Measurements from ENCODE around the gene MAP2K1.

Gene MAP2K1

GRCh38 chr15:66394472-66394871 is 7.8 kb downstream of the MAP2K1 start:
- DNase-seq (ENCODE audit: low read depth): no peak

GRCh38 chr15:66394915-66395314 is 8.2 kb downstream of the MAP2K1 start:
- DNase-seq (ENCODE audit: low read depth): no peak

GRCh38 chr15:66399276-66399675 is 12.6 kb downstream of the MAP2K1 start:
- DNase-seq (ENCODE audit: low read depth): no peak

GRCh38 chr15:66400351-66400774 is 13.7 kb downstream of the MAP2K1 start:
- DNase-seq (ENCODE audit: low read depth): peak; percentile 65

GRCh38 chr15:66401130-66402021 is 14.7 kb downstream of the MAP2K1 start:
- peak; percentile 45 for DNase-seq (ENCODE audit: low read depth)

GRCh38 chr15:66402761-66403284 is 16.1 kb downstream of the MAP2K1 start:
- no peak for DNase-seq (ENCODE audit: low read depth)

- DNase-seq (ENCODE audit: low read depth): no peak
Observed at GRCh38 chr15:66403323-66403722, 16.6 kb downstream of the MAP2K1 start.

GRCh38 chr15:66404122-66404521 is 17.4 kb downstream of the MAP2K1 start:
- no peak for DNase-seq (ENCODE audit: low read depth)

- no peak for DNase-seq (ENCODE audit: low read depth)
Observed at GRCh38 chr15:66404532-66404931, 17.8 kb downstream of the MAP2K1 start.

- DNase-seq (ENCODE audit: low read depth): no peak
Observed at GRCh38 chr15:66405007-66405406, 18.3 kb downstream of the MAP2K1 start.

GRCh38 chr15:66405615-66406014 is 18.9 kb downstream of the MAP2K1 start:
- no peak for DNase-seq (ENCODE audit: low read depth)

- no peak for DNase-seq (ENCODE audit: low read depth)
Observed at GRCh38 chr15:66408254-66408653, 21.5 kb downstream of the MAP2K1 start.

- no peak for DNase-seq (ENCODE audit: low read depth)
Observed at GRCh38 chr15:66408675-66409282, 22.1 kb downstream of the MAP2K1 start.

- DNase-seq (ENCODE audit: low read depth): no peak
Observed at GRCh38 chr15:66409565-66410108, 22.9 kb downstream of the MAP2K1 start.

GRCh38 chr15:66411190-66411589 is 24.5 kb downstream of the MAP2K1 start:
- DNase-seq (ENCODE audit: low read depth): peak; percentile 24

- no peak for DNase-seq (ENCODE audit: low read depth)
Observed at GRCh38 chr15:66412220-66412619, 25.5 kb downstream of the MAP2K1 start.

GRCh38 chr15:66413579-66413978 is 26.9 kb downstream of the MAP2K1 start:
- DNase-seq (ENCODE audit: low read depth): no peak

GRCh38 chr15:66415360-66415759 is 28.6 kb downstream of the MAP2K1 start:
- no peak for DNase-seq (ENCODE audit: low read depth)

- DNase-seq (ENCODE audit: low read depth): no peak
Observed at GRCh38 chr15:66417736-66418135, 31.0 kb downstream of the MAP2K1 start.

- DNase-seq (ENCODE audit: low read depth): no peak
Observed at GRCh38 chr15:66419471-66419870, 32.8 kb downstream of the MAP2K1 start.

GRCh38 chr15:66422347-66422746 is 35.6 kb downstream of the MAP2K1 start:
- no peak for DNase-seq (ENCODE audit: low read depth)

GRCh38 chr15:66423149-66423548 is 36.4 kb downstream of the MAP2K1 start:
- no peak for DNase-seq (ENCODE audit: low read depth)

All from ELR (cell line).